Osteocyte (in vitro differentiated cells): Measurements from ENCODE around the gene KAZN. TPM values are rescaled to one million over a fixed set of nuclear protein-coding genes. Genes with fewer than 3 reads are reported as not detected.

Experiments
- DNase-seq: peaks from one replicate; pipeline ENCODE4 v3.0.0; 2021; ENCODE audit warnings: mixed read lengths; ENCODE audit not compliant: unreplicated experiment; ENCODE audit errors: extremely low spot score
- H3K27ac Mint-ChIP-seq: one replicate; pipeline ENCODE4 v1.8.0; 2021; ENCODE audit warnings: mild to moderate bottlenecking, mixed read lengths; ENCODE audit not compliant: unreplicated experiment
- H3K27me3 Mint-ChIP-seq: one replicate; pipeline ENCODE4 v1.8.0; 2021; ENCODE audit warnings: mixed read lengths; ENCODE audit not compliant: unreplicated experiment
- H3K36me3 Mint-ChIP-seq: one replicate; pipeline ENCODE4 v1.8.0; 2021; ENCODE audit warnings: mixed read lengths; ENCODE audit not compliant: unreplicated experiment
- H3K4me1 Mint-ChIP-seq: one replicate; pipeline ENCODE4 v1.8.0; 2021; ENCODE audit warnings: mixed read lengths; ENCODE audit not compliant: unreplicated experiment
- H3K4me3 Mint-ChIP-seq: one replicate; pipeline ENCODE4 v1.8.0; 2021; ENCODE audit warnings: mild to moderate bottlenecking, moderate library complexity, mixed read lengths; ENCODE audit not compliant: unreplicated experiment
- H3K9me3 Mint-ChIP-seq: one replicate; pipeline ENCODE4 v1.8.0; 2021; ENCODE audit warnings: mixed read lengths; ENCODE audit not compliant: unreplicated experiment
- long read RNA-seq: library from polyadenylated mRNA; unstranded; transcript quantifications from one replicate; pipeline ENCODE4 v2.0.0, GENCODE V29; 2021
- total RNA-seq: library from RNA; stranded (reverse); gene quantifications from 2 replicates; pipeline ENCODE4 v1.2.1, GENCODE V29; 2021
- TF ChIP-seq, protein P1 (sequence below): fragments of 200-600 bp; sonication (generic); IDR thresholded peaks from 2 replicates; pipeline ENCODE4 v1.5.0; 2021; ENCODE audit warnings: antibody characterized with exemption, mild to moderate bottlenecking, moderate library complexity

KAZN gene
- total RNA-seq: 43.3 and 47.1 TPM in 2 replicates
- long read RNA-seq, partial matches to known transcripts: 7 of 17 reads
- long read RNA-seq, other reads (novel, unspliced or antisense): 7 of 17 reads

- peak within 1 kb of the TSS; percentile 67 for H3K4me3 Mint-ChIP-seq
- H3K36me3 Mint-ChIP-seq: no peaks in the 10 kb centered on the region
- TF ChIP-seq, protein P1, sequence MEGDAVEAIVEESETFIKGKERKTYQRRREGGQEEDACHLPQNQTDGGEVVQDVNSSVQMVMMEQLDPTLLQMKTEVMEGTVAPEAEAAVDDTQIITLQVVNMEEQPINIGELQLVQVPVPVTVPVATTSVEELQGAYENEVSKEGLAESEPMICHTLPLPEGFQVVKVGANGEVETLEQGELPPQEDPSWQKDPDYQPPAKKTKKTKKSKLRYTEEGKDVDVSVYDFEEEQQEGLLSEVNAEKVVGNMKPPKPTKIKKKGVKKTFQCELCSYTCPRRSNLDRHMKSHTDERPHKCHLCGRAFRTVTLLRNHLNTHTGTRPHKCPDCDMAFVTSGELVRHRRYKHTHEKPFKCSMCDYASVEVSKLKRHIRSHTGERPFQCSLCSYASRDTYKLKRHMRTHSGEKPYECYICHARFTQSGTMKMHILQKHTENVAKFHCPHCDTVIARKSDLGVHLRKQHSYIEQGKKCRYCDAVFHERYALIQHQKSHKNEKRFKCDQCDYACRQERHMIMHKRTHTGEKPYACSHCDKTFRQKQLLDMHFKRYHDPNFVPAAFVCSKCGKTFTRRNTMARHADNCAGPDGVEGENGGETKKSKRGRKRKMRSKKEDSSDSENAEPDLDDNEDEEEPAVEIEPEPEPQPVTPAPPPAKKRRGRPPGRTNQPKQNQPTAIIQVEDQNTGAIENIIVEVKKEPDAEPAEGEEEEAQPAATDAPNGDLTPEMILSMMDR: peak; percentile 22
- peaks cover 9% of the 10 kb centered on the region for H3K4me1 Mint-ChIP-seq
- no peaks in the 10 kb centered on the region for H3K9me3 Mint-ChIP-seq
- no peak for DNase-seq
- no peak within 1 kb of the TSS for H3K27ac Mint-ChIP-seq
- peaks cover 58% of the 10 kb centered on the region for H3K27me3 Mint-ChIP-seq
These were observed at the start of gene KAZN for GRCh38 chr1:14598498-14599182. KAZN (plus strand) TSS chr1:14598685.

GRCh38 chr1:14549897-14550620, 48.4 kb upstream of the KAZN start:
- H3K27ac Mint-ChIP-seq: no peak overlapping the region

GRCh38 chr1:14551386-14551785, 47.1 kb upstream of the KAZN start:
- TF ChIP-seq, protein P1: no peak
- DNase-seq: no peak
- H3K4me3 Mint-ChIP-seq: no peak overlapping the region
- no peaks in the 10 kb centered on the region for H3K9me3 Mint-ChIP-seq
- peaks cover 5% of the 10 kb centered on the region for H3K27me3 Mint-ChIP-seq
- no peaks in the 10 kb centered on the region for H3K36me3 Mint-ChIP-seq
- H3K27ac Mint-ChIP-seq: no peak overlapping the region
- H3K4me1 Mint-ChIP-seq: no peaks in the 10 kb centered on the region

More at GRCh38 chr1:14549897-14550620, 48.4 kb upstream of the KAZN start:
- no peak overlapping the region for H3K4me3 Mint-ChIP-seq
- no peaks in the 10 kb centered on the region for H3K9me3 Mint-ChIP-seq
- TF ChIP-seq, protein P1: no peak
- H3K4me1 Mint-ChIP-seq: no peaks in the 10 kb centered on the region
- DNase-seq: no peak
- peaks cover 6% of the 10 kb centered on the region for H3K27me3 Mint-ChIP-seq
- no peaks in the 10 kb centered on the region for H3K36me3 Mint-ChIP-seq

DNA sequence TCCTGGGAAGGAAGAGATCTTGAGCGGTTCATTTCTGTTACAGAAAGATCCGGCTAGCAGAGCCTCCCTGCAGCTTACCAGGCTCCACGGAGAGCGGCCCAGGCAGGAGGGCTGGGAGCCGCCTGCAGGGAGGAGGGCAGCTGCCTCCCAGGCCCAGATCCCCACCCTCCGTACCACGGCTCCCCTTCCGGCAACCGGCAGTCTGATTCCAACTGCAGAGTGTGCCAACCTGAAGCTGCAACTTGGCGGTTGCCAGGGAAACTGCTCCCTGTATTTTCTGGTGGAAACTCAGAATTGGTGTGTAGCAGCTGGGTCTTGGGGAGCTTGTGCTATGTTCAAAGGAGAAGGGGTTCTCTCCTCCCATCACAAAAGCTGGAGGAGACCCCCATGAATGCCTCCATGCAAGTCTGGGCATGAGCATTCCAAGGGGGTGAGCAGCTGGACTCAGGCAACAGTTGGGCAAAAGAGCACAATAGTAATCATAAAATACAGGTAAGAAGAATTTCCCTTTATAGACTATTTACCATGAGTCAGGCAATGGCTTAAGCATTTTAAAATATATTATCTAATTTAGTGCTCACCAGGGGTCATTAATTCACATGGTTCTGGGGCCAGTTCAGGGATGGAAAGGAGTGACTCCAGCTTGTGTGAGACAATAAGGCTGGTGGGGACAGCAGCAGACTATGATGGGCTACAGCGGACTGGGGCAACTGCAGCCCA, 46.1 kb upstream of the KAZN start:
- no peak overlapping the region for H3K27ac Mint-ChIP-seq
- H3K4me1 Mint-ChIP-seq: no peaks in the 10 kb centered on the region
- no peaks in the 10 kb centered on the region for H3K36me3 Mint-ChIP-seq
- no peak overlapping the region for H3K4me3 Mint-ChIP-seq
- no peaks in the 10 kb centered on the region for H3K9me3 Mint-ChIP-seq
- DNase-seq: no peak
- TF ChIP-seq, protein P1: no peak
- H3K27me3 Mint-ChIP-seq: peaks cover 5% of the 10 kb centered on the region

GRCh38 chr1:14553711-14554110, 44.8 kb upstream of the KAZN start:
- Mint-ChIP-seq H3K27ac (no peak overlapping the region), H3K4me1 (no peaks in the 10 kb centered on the region), H3K4me3 (no peak overlapping the region), H3K36me3 (no peaks in the 10 kb centered on the region), H3K9me3 (no peaks in the 10 kb centered on the region), H3K27me3 (peaks cover 5% of the 10 kb centered on the region)
- TF ChIP-seq, protein P1: no peak
- no peak for DNase-seq
